ENCODE results near the gene MIPOL1. TPM values are rescaled to one million over a fixed set of nuclear protein-coding genes. Genes with fewer than 3 reads are reported as not detected.

MIPOL1 gene
- total and polyA plus RNA-seq, 2 of the 13 experiments (the other 11 are each of a cell fraction or from before 2014, with no cell fraction given), result 8.6 to 34.2 TPM

GRCh38 chr14:37583358-37584210, 385.8 kb downstream of the MIPOL1 start (continued):
- 0 out of 2 replicates have a peak, but pooled peaks have one; percentile 63 for TF ChIP-seq JUNB (CRISPR knock-in tag; IDR thresholded peaks at IDR 0.05; ENCODE audit: borderline replicate concordance)
- TF ChIP-seq HNRNPLL (IDR thresholded peaks at IDR 0.05; ENCODE audit: low read depth, low read length, poor library complexity, severe bottlenecking), result peak; percentile 75
- TF ChIP-seq DMAP1 (CRISPR knock-in tag; IDR thresholded peaks at IDR 0.05), result peak; percentile 64
- TF ChIP-seq ZNF646 (CRISPR knock-in tag; IDR thresholded peaks at IDR 0.05), result 0 out of 2 replicates have a peak, but pooled peaks have one; percentile 60
- TF ChIP-seq MXD4 (CRISPR knock-in tag; IDR thresholded peaks at IDR 0.05), result 0 out of 2 replicates have a peak, but pooled peaks have one; percentile 28
- TF ChIP-seq RARA (CRISPR knock-in tag; IDR thresholded peaks at IDR 0.05), result no peak
- TF ChIP-seq DR1 (CRISPR knock-in tag; IDR thresholded peaks at IDR 0.05), result 0 out of 2 replicates have a peak, but pooled peaks have one; percentile 38
- peak; percentile 40; the same call in 1 of the 2 replicates for TF ChIP-seq ZNF800 (CRISPR knock-in tag; IDR thresholded peaks at IDR 0.05)
- no peak for TF ChIP-seq RERE (CRISPR knock-in tag; IDR thresholded peaks at IDR 0.05; ENCODE audit: low read depth)
- no peak for TF ChIP-seq SOX6 (IDR thresholded peaks at IDR 0.05)
- peak; percentile 57; the same call in 1 of the 2 replicates for TF ChIP-seq SOX6 (CRISPR knock-in tag; IDR thresholded peaks at IDR 0.05)
- 0 out of 2 replicates have a peak, but pooled peaks have one; percentile 24 for TF ChIP-seq BCL6 (CRISPR knock-in tag; IDR thresholded peaks at IDR 0.05)
- TF ChIP-seq GATAD2A (CRISPR knock-in tag; IDR thresholded peaks at IDR 0.05), result peak; percentile 34
- peak; percentile 60; the same call in 1 of the 2 replicates for TF ChIP-seq KMT2B (CRISPR knock-in tag; IDR thresholded peaks at IDR 0.05)
- peak; percentile 80 for TF ChIP-seq ZBTB7B (CRISPR knock-in tag; IDR thresholded peaks at IDR 0.05)
